Activated CD4-positive, alpha-beta T cell treated with anti-CD3 and anti-CD28 coated beads for 24 hours (primary cell): ENCODE data around the gene SUCLG1.
"Not testable (repeated sequence)": the region's sequence is repeated elsewhere in the genome, so short reads cannot be mapped to it uniquely, and the experiment has no call there.

Source experiments
- DNase-seq, 2 donors: peaks; one replicate each; pipeline ENCODE4 v3.0.0-alpha.2; 2020; ENCODE audit warnings: low read depth in 2 of 2

The SUCLG1 gene

GRCh38 chr2:84459018-84459943 is at the start of gene SUCLG1:
Gene SUCLG1, minus strand, starts transcription at chr2:84459280. Its CDS starts 11 bp downstream, at chr2:84459269.
- peak; percentile 72 to 74 for DNase-seq

GRCh38 chr2:84498150-84498799 is 39.2 kb upstream of the SUCLG1 start:
- no peak for DNase-seq

DNA sequence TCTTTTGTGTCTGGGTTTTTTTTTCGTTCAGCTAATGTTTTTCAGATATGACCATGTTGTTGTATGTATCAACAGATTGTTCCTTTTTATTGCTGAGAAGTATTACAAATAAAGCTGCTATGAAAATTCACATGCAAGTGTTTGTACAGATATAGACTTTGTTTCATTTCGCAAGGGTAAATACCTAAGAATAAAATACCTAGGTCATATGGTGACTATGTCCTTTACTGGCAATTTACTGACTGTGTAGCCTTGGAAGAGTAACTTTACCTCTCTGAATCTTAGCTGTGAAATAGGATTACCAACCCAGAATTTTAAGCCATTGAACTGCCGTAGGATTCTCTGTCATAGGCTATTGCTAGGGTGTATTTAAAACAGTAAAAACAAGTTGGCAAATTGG is 38.2 kb upstream of the SUCLG1 start:
- no peak for DNase-seq

GRCh38 chr2:84496386-84496785 is 37.3 kb upstream of the SUCLG1 start:
- no peak for DNase-seq

DNA sequence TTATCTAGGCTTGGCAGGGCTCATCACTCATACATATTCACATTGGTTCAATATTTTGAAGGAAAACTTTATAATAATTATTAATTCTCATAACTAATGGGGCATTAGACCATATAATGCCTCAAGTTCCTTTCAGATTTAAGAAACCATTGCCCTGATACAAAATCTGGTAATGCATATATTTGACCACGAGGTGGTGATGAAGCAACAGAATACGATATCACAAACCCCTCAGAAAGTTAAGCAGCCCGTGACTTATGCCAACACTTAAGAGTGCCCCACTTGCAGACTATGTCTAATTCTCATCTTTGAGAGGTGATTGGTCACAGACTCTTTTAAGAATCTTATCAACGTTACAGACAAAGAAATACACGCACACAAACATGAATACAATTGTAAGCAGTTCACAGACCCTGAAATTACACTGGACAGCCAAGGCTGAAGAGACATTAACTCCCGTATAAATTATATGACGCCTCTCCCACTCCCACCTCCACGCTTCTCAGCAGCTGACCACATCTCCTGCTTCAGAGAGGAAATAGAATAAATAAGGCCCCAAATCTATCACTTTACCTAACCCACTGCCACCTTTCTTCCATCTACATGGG is 36.6 kb upstream of the SUCLG1 start:
- DNase-seq, result peak in 1 of 2 donors; percentile 23

- no peak for DNase-seq
Measured at GRCh38 chr2:84494070-84494469, 35.0 kb upstream of the SUCLG1 start.

GRCh38 chr2:84493514-84493913 is 34.4 kb upstream of the SUCLG1 start:
- DNase-seq, result no peak

GRCh38 chr2:84492571-84492970 is 33.5 kb upstream of the SUCLG1 start:
- DNase-seq, result no peak

DNA sequence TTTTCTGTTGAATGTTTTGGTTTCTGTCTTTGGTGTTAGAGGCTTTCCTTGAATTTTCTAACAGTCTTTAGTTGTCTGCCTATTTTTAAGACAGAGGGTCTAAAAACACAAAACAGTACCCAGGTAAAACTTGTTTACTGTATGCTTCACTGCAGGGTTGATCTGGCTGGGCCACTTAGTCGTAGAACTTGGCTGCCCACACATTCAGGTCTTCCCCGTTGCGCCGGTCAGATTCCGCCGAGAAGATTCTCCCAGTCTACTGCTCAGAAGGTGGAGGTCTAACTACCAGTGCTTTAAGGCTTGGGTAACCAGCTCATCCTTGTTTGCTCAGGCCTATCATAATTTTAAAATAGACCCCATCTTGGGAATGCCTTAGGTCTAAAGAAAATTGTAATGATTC is 32.7 kb upstream of the SUCLG1 start:
- no peak for DNase-seq

- DNase-seq, result no peak
Measured at GRCh38 chr2:84491256-84491655, 32.2 kb upstream of the SUCLG1 start.

- no peak for DNase-seq
Measured at GRCh38 chr2:84487298-84487996, 28.4 kb upstream of the SUCLG1 start.

- no peak for DNase-seq
Measured at GRCh38 chr2:84486441-84487115, 27.5 kb upstream of the SUCLG1 start.

GRCh38 chr2:84483320-84483719 is 24.2 kb upstream of the SUCLG1 start:
- DNase-seq, result no peak

GRCh38 chr2:84482603-84483002 is 23.5 kb upstream of the SUCLG1 start:
- DNase-seq, result no peak

GRCh38 chr2:84481702-84482101 is 22.6 kb upstream of the SUCLG1 start:
- DNase-seq, result no peak

GRCh38 chr2:84478867-84479266 is 19.8 kb upstream of the SUCLG1 start:
- no peak for DNase-seq

DNA sequence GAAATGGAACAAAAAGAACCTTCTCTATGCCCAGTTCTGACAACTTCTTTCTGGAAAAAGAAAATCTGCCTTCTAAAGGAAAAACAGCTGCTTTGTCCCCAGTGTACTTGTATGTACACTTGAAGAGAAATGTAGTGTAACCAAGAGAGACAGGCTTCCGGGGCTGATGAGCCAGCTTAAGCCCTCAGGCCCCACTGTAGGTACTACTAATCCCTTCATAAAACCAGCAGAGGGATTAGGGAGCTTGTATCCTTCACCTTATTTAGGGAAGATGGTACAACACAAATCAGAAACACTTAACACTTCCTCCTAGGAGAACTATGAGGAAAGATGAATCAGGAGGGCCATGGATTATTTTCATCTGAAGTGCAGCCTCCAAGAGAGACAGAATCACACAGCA is 18.8 kb upstream of the SUCLG1 start:
- DNase-seq, result no peak

GRCh38 chr2:84474176-84474575 is 15.1 kb upstream of the SUCLG1 start:
- DNase-seq, result no peak

GRCh38 chr2:84472856-84473565 is 13.9 kb upstream of the SUCLG1 start:
- no peak for DNase-seq

DNA sequence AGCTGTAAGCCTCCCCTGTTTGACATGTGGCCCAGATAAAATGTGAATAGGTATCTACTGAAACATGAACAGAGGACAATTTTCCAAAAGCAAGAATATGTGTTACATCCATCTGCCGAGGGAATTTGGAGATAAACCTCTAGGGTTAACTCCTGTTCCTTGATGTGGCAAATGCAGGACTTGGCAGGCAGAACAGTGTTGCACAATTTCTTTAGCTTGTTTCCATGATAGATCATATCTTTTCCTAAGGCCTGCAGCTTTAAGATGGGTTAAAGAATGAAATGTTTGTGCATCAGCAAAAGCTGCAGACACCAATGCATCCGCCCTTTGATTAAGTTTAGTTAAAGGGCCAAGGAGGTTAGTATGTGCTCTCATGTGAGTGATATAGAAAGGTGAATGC is 13.3 kb upstream of the SUCLG1 start:
- not testable (repeated sequence) for DNase-seq

- DNase-seq, result no peak
Measured at GRCh38 chr2:84467389-84467788, 8.3 kb upstream of the SUCLG1 start.
